ENCODE results near the gene MAPT.
"Not testable (repeated sequence)": the region's sequence is repeated elsewhere in the genome, so short reads cannot be mapped to it uniquely, and the experiment has no call there.

The MAPT gene

DNA sequence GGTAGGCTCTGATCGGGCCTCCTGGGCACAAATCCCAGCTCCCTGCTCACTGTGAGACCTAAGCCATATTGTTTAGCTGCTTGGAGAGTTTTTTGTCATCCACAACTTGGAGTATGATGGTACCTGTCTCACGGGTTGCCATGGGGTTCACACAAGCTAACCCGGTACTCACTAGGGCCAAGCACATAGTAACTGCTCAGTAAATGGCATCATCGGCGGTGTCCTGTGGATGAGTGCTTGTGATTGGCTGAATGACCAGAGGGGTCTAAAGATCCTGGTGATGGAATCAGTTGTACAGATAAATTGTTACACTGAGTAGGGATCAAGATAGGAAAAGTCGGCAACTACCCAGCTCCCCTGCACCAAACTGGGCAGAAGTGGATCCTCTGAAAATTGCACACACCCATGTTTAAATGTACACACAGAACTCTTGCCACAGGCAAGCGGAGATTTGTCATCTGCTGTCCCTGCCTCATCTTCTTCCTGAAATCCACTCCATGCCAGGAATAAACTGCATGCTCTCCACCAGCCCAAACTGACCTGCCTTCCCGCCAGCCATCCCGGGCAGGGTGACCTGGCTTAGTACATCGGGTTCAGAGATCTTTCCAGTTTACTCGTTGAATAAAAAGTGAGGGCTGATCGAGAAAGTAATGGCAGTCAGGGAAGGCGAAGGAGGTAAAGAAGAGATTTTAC is 6.5 kb downstream of the MAPT start:
- DNase-seq (ENCODE audit: low read depth in 2 of 2): no peak

GRCh38 chr17:45902892-45903346 is 8.6 kb downstream of the MAPT start:
- DNase-seq (ENCODE audit: low read depth in 2 of 2): no peak

- DNase-seq (ENCODE audit: low read depth in 2 of 2): no peak
Observed at GRCh38 chr17:45904866-45905265, 10.5 kb downstream of the MAPT start.

DNA sequence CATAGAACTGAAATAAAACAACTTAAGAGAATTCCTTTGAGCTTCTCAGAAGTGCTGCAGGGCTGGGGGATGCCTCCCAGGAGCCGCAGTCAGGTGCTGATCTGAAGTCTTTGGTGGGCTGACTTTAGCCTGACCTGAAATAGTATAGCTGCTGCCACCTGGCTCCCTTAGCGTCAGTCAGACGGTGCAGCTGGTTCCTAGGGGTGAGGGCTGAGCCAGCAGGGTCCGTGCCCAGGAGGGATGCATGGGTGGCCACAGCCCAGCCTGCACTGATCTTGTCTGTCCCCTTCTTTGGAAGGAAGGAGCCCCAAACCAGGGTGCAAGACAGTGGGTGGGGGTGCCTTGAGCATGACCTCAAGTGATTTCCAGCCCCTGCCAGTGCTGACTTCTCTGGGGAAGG is 11.5 kb downstream of the MAPT start:
- no peak for DNase-seq (ENCODE audit: low read depth in 2 of 2)

DNA sequence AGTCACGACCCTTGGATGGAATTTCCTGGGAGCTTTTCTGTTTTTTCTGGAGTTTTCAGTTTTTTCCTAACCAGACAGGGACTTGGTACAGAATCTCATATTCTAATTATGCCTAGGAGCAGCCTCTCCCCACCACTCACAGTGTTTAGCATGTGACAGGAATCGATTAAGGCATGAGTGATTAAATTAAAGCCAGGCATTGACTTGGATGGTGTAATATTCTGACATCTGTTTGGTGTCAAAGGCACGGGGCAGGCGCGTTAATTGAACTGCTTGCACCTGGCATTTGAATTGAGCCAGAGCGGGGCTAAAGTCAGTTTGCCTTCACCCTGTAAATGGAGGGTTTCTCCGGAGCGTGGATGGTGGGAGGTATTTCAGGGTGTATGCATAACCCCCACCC is 11.9 kb downstream of the MAPT start:
- DNase-seq (ENCODE audit: low read depth in 2 of 2): no peak

DNA sequence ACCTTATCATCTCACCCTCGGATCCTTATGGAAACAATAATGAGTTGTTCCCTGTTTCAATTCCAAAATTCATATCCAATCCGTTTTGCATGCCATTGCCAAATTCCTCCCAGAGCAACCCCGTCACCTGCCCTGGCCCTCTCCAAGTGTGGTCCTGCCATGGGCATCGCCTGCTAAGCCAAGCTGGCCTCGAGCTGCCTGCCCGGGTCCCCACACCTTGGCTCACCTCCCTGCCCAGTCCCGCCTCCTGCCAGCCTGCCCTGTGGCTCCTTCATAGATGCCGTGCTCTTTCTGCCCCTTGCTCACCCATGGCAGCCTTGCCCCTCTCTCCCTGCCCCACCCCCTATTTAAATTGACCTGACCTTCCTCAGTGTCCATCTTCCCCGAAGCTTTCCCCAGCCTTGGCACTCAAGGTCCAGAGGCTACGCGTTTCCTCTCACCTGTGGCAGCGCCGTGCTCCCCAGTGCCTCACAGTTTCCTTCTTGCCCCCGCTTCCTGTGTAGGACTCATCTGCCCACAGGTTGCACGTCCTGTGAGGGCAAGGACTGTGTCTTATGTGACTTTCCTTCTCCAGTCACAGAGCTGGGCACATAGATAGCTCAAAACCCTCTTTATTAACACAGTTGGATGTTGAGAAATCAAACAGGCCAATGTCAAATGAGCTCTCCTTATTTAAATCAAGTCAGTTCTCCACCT is 12.7 kb downstream of the MAPT start:
- DNase-seq (ENCODE audit: low read depth in 2 of 2): peak in 1 of 2 donors; percentile 31

DNA sequence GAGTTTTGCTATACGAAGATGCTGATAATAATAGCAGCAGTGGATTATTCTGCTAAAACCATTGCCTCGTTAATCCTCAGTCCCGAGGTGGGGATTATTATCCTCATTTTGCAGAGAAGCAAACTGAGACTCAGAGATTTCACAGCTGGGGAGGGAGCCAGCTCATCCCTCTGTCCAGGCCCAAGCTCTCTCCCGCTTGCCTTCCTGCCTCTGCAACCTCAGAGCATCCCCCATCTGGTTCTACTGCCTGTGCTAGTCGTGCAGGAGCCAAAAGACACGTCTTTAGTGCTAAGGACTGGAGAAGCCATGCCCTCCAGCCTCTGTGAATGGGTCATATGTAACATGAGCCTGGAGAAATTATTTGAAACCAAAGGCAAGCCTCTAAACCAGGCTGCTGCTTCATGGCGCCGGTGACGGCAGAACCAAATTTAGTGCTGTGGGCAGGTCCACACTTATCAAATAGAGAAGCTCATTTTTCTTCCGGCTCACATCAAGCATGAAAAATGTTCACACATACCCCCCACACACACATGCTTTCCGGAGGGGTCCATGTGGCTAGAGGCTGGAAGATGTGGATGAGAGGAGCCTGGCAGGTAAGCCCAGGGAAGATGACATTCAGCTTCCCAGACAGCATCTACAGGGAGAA is 13.5 kb downstream of the MAPT start:
- DNase-seq (ENCODE audit: low read depth in 2 of 2): no peak

GRCh38 chr17:45908460-45908859 is 14.1 kb downstream of the MAPT start:
- no peak for DNase-seq (ENCODE audit: low read depth in 2 of 2)

DNA sequence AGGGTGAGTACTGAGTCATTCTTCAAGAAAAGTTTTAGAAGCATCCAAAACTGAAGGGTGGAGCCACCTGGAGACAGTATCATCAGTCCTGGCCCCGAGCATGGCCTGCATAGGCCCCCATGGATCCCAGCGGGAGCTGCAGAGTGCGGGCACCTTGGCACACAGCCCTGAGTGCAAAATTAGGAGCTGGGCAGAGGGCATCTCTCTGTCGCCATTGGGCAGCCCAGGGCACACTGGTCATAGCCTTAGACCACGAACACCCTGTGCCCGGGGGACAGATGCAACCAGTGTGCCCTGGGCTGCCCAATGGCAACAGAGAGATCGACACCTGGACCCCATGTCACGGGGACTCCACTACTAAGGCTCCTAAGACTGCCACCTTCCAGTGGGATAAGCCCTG is 14.6 kb downstream of the MAPT start:
- DNase-seq (ENCODE audit: low read depth in 2 of 2): no peak

DNA sequence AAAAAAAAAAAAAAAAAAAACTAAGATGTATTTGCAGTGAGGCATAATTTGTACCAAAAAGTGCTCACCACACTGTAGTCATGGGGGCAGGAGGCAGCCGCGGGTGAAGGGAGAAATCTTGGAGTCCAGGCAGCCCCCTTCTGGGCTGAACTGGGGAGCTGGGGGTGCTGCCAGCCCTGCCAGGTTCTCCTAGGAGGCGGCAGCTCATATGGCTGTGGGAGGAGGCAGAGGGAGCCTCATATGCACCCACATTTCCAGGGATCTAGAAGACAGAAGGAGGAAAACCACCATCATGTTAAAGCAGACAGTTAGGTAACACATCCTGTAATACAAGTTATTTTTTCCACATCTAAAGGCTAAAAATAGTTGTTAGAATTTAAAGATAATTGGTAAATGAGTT is 16.3 kb downstream of the MAPT start:
- no peak for DNase-seq (ENCODE audit: low read depth in 2 of 2)

DNA sequence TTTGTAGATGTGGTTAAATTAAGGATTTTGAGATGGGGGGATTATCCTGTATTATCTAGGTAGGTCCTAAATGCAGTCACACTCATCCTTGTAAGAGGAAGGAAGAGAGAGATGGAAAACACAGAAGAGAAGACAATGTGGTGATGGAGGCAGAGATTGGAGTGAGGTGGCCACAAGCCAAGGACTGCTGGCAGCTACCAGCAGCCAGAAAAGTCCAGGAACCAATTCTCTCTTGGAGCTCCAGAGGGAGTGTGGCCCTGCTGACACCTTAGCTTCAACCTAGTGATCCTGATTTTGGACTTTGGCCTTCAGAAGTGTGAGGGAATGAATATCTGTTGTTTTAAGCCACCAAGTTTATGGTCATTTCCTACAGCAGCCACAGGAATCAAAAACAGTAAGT is 18.0 kb downstream of the MAPT start:
- no peak for DNase-seq (ENCODE audit: low read depth in 2 of 2)

- DNase-seq (ENCODE audit: low read depth in 2 of 2): not testable (repeated sequence)
Observed at GRCh38 chr17:45913030-45913429, 18.7 kb downstream of the MAPT start.

DNA sequence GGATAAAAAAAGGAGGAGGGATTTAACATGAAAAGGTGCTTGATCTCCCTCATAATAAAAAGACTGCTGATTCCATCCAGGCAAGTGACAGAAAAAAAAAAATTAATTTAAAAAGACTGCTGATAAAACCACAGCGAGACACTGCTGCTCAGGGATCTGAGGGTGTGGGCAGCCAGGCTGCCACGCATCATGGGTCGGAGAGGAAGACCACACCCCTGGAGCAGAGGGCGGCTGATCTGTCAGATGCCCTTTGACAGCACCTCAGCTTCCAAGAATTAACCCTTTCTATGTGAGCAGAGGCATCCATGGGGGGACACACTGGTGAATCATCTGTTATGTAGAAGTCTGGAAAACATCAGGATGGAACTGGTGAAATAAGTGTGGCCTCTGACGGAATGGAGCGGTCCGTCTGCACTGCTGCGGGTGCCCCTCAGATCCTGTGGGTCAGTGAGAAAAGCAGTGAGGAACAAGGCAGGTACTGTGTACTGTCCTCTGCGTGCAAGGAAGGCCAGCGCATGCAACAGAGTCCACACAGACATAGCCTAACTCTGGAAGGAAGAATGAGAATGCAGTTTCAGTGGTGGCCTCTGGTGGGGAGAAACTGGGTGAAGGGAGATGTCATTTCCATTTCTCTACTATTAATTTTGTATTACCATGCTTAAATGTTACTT is 19.8 kb downstream of the MAPT start:
- no peak for DNase-seq (ENCODE audit: low read depth in 2 of 2)

GRCh38 chr17:45915263-45915662 is 20.9 kb downstream of the MAPT start:
- no peak for DNase-seq (ENCODE audit: low read depth in 2 of 2)

DNA sequence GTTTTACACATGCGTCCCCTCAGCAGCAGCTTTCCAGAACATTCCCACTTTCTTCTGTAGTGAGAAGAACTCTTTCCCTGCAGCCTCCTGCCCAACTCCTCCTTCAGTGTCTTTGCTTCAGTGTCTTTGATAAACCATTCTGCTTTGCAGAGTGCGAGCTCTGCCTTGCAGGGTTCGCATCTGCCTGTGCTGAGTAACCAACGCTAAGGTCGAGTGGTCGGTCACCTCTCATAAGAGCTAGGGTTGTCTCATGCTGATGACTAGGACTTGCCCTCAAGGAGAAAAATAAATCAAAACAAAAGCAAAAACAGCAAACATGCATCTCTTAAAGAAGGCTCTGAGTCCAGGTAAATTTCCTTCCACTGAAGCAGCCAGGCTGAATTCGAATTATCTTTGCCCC is 22.7 kb downstream of the MAPT start:
- DNase-seq (ENCODE audit: low read depth in 2 of 2): no peak

DNA sequence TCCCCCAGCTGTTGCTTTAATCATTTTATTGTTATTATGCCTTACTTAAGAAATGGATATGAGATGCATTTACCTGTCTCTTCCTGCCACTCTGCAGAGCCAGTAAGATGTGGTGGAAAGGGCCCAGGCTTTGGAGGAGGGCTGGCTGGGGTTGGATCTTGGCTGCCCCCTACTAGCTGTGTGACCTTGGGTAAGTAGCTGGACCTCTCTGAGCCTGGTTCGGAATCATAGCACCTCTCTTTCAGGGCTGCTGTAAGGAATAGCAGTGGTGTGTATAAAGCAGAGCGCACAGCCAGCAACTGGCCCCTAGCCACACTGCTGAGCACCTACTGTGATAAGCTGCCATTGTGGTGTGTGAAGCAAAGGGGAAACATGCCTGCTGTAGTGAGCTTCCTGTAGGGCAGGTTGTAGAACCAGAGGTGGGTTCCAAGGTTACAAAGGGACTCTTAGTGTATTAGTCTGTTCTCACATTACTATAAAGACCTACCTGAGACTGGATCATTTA is 23.9 kb downstream of the MAPT start:
- no peak for DNase-seq (ENCODE audit: low read depth in 2 of 2)

DNA sequence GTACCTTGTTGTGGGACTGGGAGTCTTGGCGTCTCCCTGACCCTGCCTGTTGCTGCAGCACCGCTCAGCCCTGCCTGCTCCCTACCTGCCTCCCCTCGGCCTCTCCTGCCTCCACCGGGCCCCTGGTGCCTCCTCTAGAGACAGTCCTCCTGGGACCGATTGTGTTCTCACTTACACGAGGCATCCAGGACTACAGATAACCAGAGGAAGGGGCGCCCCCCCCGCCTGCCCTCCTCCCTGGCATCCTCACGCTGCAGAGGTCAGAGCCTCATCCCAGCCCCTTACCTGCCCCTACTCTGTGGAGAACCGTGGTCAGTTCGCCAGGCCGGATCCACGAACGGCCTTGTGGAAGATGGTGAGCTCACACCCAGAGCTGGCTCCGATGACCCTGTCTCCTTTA is 24.8 kb downstream of the MAPT start:
- DNase-seq (ENCODE audit: low read depth in 2 of 2): no peak

DNA sequence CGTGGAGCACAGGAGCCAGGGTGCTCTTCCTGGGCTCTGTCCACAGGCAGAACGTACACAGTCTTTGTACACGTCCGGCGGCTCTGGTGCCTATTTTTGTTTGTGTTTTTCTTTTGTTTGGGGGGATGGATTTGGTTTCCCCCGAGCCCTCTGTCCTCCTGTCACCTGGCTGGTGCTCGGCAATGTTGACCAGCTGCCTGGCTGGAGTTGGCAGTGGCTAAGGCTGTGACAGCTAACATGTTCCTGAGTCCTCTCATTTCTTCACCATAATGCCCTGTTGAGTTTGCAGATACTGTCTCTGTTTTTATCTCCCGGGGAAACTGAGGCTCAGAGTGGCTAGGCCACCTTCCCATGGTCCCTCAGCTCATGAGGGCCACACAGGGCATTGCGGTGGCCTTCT is 25.7 kb downstream of the MAPT start:
- DNase-seq (ENCODE audit: low read depth in 2 of 2): no peak

DNA sequence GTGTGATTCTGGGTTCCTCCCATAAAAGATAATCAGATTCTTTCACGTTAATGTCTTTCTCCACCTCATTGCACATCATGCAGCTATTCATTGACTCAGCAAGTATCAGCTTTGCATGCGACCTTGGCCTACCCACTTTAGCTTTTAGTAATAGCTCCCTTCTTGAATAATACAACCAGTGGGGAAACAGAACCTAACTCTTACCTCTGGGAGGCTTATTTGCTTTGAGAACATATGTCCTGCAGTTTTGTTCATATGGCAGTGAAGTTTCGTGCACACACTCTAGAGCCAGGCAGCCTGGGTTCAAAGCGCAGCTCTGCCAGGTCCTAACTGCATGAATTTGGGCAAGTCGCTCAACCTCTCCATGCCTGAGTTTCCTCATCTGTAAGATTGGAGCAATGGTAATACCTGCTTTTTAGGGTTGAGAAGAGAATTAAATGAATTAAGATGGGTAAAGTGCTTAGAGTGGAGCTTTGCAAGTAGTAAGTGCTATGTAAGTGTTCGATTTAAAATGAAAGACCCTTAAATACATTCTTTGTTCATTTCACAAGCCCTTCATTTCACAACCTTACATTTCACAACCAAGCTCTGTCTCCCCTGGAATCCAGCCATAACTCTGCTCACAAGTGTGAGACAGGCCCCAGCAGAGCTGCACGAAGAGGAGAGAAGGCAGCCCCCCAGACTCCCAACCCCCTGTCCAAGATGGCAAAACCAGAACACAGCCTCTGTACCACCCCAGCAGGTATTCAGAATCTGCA is 29.3 kb downstream of the MAPT start:
- no peak for DNase-seq (ENCODE audit: low read depth in 2 of 2)

DNA sequence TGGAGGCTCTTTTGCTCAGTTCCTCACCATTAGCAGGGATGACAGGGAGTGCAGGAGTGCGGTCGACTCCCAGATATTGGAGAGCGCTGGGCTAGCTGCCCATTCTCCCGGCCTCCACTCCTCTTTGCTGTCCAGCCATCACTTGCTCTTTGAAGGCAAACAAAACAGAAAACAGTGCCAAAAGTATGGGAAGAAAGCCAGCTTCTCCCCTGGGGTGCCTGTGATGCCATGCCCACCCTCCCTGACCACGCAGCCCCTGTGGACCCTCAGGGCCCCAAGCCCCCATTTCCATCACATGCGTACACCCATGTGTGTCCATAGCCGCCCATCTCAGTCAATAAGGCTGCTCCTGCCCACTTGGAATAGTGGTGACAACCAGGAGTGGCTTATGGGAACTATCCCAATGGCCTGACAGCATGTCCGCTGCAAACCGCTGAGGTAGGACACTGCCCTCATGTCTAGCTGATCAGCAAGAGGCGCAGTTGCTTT is 30.0 kb downstream of the MAPT start:
- DNase-seq (ENCODE audit: low read depth in 2 of 2): no peak

DNA sequence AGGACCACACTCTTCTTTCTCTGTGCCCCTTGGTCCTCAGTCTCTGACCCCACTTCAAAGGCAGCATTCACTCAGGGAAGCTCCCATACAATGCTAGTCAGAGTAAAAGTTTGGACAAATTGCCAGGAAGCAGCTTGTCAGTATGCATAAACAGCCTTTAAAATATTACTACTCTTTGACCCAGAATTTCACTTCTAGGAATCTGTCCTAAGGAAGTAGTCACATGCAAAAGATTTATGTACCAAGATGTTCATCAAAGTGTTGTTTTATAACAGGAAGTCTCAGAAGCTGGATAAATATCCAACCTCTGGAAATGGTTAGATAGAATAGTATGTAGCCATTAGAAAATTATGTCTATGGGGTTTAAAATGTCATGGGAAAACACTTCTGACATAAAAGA is 31.0 kb downstream of the MAPT start:
- DNase-seq (ENCODE audit: low read depth in 2 of 2): no peak
